Left colon (tissue), 2 donors: ENCODE measurements around the gene CPB1. TPM values are rescaled to one million over a fixed set of nuclear protein-coding genes. Genes with fewer than 3 reads are reported as not detected.
"Not testable (repeated sequence)": the region's sequence is repeated elsewhere in the genome, so short reads cannot be mapped to it uniquely, and the experiment has no call there.

Experiments
- ATAC-seq: fragments of 200-7000 bp; cut with Tn5 transposase; one replicate; pipeline ENCODE4 v1.9.1; 2020; ENCODE audit warnings: mild to moderate bottlenecking, moderate library complexity
- DNase-seq, 2 donors: peaks; one replicate each; pipeline ENCODE4 v3.0.0-alpha.2; 2020
- intact Hi-C, 2 donors: fragments of 100-400 bp; cut with DNase I in 1 of 2; cut with micrococcal nuclease in 1 of 2; formaldehyde crosslinking; loops; one replicate each; pipeline versions ENCODE4 v1.11.2 to v1.14.0; 2022; cut with DNase I, micrococcal nuclease
- long read RNA-seq: library from polyadenylated mRNA; unstranded; transcript quantifications from one replicate; pipeline ENCODE4 v2.0.0, GENCODE V29; 2021
- total RNA-seq, 2 donors: library from RNA; stranded (reverse); fragmentation: NEBNext Ultra II Directional; extraction: Animal tissue kit (Norgen Biotek cat#: 25700); gene quantifications; one replicate each; pipeline ENCODE4 v1.2.1, GENCODE V29; 2021
- donor health status: DM: no; HTN: no; CAD: no.
- donor health status: DM: yes; HTN: yes; CAD: no.

CPB1 gene
- total RNA-seq = 1 to 10 TPM; 1.1 to 3.1 TPM
- long read RNA-seq, partial matches to known transcripts = 0 of 3 reads
- long read RNA-seq, other reads (novel, unspliced or antisense) = 0 of 3 reads

DNA sequence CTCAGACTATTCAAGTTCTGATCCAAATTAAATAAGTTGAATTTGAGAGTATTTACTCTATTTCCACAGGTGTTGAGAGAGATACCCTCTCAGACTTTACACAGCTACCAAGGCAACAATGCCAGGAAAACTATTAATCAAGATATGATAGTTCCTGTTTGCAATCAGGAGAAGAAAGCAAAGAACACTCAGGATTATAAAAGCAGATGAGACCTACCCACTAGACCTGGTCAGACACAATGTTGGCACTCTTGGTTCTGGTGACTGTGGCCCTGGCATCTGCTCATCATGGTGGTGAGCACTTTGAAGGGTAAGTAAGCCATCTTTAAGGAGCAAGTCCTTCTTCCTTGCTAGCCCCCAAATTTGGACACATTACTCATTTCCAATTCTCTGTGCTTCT, at the start of gene CPB1:
Gene CPB1 (plus strand): TSS at position 227 of the 400 bp plus-strand sequence. CDS start 13 bp downstream, at position 240.
- ATAC-seq = no peak
- intact Hi-C loops = no loop called here
- no peak for DNase-seq

DNA sequence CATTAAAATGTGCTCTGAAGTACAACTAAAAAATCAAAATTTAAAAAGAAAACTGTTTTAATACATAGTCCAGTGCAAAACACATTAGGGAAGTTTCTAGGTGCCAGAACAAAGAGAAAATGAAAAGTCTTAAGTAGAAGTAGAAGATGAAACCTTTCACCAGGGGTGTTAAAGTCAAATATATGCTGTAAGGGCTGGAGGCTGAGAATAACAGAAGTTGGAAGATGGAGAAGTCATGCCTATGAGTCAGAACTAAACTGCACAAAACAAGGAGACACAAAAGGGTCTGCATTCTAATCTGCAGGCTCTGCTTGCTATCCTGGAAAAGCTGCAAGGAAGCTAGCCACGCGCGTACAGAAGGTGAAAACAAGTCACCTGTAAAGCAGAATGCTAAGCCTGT, 48.7 kb upstream of the CPB1 start:
- DNase-seq = no peak
- ATAC-seq = no peak

DNA sequence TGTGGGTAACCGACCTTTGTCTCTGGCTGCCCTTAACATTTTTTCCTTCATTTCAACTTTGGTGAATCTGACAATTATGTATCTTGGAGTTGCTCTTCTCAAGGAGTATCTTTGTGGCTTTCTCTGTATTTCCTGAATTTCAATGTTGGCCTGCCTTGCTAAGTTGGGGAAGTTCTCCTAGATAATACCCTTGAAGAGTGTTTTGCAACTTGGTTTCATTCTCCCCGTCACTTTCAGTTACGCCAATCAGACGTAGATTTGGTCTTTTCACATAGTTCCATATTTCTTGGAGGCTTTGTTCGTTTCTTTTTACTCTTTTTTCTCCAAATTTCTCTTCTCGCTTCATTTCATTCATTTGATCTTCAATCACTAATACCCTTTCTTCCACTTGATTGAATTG, 42.6 kb upstream of the CPB1 start:
- ATAC-seq, DNase-seq, intact Hi-C loops: not testable (repeated sequence)

More for the DNA sequence above, 48.7 kb upstream of the CPB1 start:
- intact Hi-C loops = no loop called here

DNA sequence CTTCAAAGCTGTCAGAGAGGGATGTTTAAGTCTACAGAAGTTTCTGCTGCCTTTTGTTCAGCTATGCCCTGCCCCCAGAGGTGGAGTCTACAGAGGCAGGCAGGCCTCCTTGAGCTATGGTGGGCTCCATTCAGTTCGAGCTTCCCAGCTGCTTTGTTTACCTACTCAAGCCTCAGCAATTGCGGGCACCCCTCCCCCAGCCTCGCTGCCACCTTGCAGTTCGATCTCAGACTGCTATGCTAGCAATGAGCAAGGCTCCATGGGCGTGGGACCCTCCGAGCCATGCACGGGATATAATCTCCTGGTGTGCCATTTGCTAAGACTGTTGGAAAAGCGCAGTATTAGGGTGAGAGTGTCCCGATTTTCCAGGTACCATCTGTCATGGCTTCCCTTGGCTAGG, 41.5 kb upstream of the CPB1 start:
- DNase-seq, ATAC-seq, intact Hi-C loops: not testable (repeated sequence)

DNA sequence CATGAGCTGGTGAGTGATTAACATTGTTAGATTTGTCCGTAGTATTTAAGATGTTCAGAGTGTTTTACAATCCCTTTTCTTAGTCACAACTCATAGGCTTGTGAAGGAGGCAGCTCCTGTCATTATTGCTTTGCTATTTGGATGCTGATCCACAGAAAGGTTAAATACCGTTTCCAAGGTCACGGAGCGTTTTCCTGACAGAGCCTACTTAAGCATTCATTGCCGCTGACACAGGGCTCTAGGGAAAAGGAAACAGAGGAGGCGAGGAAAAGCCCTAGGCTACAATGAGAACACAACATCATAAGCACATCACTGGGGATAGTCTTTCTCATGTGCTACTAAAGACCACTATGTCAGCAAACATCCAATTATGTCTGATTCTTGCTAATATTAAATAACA, 38.5 kb upstream of the CPB1 start:
- DNase-seq (no peak), ATAC-seq (no peak)
- intact Hi-C loops = no loop called here

DNA sequence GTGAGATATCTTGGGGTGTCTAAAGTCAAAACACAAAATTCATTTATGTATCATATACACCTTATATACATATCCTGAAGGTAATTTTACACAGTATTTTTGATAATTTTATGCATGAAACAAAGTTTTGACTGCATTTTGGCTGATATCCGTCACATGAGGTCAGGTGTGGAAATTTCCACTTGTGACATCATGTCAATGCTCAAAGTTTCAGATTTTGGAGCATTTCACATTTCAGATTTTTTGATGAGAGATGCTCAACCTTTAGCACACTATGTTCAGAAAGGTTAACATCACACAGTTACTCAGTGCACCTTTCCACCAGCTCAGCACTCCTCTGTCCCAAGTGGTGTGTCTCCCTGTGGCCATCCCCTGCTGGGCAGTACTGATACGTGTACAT, 37.7 kb upstream of the CPB1 start:
- intact Hi-C loops = no loop called here

DNA sequence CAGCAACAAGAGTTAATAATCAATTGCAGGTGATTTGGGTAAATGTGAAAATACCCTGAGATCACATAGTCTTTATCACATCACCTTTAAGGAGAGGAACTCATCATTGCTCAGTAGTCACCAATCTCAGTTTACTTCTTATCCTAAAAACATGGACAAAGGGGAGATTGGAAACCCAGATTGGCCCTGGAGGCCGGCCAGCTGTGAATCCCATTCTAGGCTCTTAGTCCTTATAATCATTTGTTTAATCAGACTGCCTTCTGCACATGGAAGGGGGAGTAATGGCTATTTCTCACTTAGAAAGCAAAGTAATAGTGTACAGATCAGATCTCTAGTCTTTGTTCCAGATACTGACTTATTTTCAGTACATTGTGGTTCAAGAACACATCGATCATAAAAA, 37.2 kb upstream of the CPB1 start:
- intact Hi-C loops = no loop called here
- ATAC-seq = no peak
- DNase-seq = no peak

More for the DNA sequence above, 37.7 kb upstream of the CPB1 start:
- DNase-seq (no peak), ATAC-seq (no peak)

DNA sequence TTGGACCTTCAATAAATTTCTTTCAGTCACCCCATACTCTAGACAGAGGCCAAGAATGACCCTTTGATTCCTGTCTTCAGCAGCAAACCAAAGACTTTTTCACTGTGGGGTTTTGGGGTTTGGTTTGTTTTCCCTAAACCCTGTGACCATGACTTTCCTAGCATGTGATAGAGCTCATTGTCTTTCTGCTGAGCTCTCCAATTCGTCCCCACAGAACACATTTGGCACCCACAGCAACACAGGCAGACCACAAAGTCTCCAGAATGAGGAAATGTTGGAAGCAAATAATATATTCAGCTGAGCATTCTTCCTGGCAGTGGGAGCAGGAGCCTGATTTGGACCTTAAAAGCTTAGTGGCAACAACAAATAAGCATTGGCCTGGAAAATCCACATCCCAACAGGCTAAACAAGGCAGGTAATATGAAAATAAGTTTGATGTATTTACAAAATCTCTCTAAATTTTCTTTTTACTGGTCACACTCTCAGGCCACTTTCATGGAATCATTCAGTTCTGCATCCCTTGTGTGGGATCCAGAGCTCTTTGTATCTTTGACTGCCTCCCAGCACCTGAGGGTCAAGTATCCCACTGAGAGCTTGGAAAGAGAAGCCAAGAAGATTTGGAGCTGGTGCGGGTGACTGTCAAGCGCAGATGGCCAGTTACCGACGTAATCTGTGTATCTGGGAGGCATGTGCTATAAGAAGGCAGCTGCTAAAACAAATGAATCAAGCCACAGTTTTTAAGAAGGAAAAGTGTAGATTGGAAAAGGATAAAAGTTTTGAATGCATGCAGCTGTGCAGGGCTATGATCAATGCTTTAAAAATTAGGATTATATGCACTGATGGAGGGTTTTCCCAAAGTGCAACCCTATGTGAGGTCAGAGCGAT, 36.5 kb upstream of the CPB1 start:
- intact Hi-C loops = no loop called here
- no peak for ATAC-seq
- DNase-seq = peak; percentile 5 to 29

DNA sequence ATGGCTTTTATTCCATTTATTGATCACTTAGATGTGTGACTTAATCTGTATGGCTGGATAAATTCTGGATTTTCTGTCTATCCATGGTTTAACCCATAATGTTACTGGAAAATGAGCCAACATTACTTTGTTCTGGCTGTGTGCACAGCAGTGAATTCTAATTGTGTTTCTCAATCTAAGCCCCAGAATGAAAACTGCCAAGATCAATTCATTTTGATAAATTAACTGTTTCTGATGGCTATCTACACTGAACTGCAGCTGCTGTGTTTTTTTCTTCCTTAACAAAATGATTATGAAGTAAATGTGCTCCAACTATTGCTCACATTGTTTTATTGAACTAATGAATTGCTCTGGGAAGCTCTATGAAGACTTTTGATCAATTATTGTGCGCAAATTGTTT, 35.7 kb upstream of the CPB1 start:
- DNase-seq = no peak
- intact Hi-C loops = no loop called here
- ATAC-seq = no peak

DNA sequence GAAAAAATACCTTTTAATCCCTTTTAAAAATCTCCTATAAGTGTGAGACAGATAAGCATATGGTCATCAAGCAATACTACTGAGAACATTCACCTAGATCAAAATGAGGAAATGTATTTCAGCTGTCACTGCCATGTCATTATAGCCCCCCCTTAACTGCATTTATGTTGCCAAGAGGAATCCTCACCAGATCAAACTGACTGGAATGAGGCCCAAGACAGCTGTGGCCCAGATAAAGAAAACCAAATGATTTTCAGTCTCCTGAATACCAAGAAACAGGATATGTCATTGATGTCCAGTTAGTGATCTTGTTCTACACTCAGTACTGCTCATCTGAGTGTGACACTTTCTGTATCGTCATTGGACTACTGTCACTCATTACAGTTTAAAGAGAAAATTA, 35.1 kb upstream of the CPB1 start:
- DNase-seq (no peak), ATAC-seq (no peak)
- intact Hi-C loops = no loop called here

DNA sequence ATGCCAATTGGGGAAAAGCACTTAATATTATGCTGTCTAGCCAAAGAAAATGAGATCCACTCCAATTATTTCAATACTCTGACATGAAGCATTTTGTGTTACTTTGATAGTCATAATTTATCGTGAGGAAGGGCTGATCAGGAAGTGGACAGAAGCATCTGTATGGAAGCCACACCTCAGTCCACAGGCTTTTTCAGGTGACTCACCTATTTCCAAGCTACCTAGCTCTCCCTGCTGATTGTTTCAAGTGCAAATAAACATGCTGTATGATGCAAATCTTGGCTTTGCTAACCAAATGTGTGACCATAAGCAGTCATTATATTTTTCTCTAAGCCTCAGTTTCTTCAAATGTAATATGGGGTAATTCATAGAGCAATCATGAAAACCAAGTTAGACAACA, 30.8 kb upstream of the CPB1 start:
- intact Hi-C loops = no loop called here
- DNase-seq (no peak), ATAC-seq (no peak)

DNA sequence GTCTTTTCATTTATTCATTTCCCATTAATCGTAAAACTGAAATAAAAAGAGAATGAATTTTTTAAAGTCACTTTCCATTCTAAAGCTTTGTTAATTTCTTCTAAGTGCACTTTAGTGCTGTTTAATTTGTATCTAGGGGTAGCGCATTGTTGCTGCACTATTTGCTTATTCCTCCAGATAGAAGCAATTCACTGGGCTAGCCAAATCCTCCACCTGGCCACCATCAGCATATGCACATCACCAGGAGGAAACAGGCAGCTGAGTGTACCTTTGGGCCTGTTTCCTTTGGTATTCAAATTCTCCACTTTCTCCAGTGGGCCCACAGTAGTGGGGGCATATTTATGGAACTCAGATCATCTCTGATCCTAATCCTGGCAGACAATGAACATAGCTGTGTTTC, 29.8 kb upstream of the CPB1 start:
- intact Hi-C loops = no loop called here
- DNase-seq (no peak), ATAC-seq (no peak)

DNA sequence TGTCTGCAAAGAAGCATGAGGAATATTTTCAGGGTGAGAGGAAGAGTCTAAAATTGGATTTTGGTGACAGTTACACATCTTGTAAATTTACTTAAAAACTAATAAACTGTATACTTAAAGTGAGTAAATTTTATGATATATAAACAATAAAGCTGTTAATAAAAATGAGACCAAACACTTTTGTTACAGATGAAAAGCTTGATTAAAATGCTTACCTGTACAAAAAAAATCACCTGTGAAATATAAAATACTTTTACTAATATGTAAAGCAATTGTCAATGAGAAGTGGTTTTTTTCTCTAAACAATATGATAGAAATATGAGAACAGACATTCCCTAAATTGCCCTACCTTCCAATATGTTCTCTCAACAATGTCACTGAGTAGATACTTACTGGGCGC, 27.2 kb upstream of the CPB1 start:
- ATAC-seq (no peak), DNase-seq (no peak)
- intact Hi-C loops = no loop called here

DNA sequence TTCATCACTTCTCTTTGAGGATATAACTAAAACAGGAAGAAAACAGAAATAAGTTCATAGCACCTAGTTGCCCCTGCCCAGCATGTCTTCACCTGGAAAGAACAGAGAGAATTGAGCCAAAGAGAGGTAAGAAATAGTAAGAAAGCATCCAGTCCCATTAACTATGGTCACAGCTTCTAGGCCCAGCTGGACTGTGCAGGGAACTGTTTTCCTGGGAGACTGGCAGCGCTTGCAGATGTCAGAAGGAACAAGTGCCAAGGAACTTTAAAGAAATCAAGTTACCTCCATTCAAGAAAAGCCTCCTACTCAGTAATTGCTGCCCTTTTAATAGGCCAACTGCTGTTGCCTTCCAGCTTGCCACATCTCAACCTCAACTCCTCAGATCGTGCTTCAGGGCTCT, 17.8 kb upstream of the CPB1 start:
- ATAC-seq (no peak), DNase-seq (no peak)
- intact Hi-C loops = no loop called here

DNA sequence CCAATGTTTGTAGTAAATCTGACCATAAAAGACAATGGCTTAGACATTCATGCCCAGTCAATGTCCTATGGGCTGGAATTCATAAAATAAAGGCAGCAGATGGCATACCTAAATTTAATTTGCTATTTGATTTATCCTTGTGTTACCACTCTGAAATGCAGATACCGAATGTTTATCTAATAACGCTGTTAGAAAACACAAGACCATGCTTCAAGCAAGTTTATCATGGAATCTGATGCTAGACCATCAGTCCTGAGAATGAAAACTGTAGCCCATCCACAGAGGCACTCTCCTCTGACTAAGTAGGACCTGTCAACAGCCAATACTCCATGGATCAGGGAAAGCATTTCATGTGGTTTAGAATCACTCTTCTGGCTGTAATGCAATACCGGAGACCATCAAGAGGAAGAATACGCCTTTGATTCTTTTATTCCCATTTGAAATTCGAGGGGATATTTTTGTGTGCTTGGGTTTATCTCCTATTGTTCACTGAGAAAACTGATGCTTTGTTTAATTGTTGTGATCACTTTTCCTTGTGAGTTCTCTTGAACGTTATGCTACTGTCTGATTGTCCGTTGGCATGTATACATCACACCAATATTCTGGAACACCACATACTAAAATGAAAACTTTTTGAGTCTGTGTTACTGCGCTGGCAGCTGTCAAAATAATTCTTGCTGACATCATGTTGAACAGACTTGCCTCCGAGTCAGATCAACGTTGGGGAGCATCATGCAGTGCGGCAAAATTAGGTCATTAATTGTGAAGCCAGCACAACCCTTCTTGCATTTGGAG, 12.1 kb upstream of the CPB1 start:
- ATAC-seq = no peak
- no peak for DNase-seq
- intact Hi-C loops = no loop called here

DNA sequence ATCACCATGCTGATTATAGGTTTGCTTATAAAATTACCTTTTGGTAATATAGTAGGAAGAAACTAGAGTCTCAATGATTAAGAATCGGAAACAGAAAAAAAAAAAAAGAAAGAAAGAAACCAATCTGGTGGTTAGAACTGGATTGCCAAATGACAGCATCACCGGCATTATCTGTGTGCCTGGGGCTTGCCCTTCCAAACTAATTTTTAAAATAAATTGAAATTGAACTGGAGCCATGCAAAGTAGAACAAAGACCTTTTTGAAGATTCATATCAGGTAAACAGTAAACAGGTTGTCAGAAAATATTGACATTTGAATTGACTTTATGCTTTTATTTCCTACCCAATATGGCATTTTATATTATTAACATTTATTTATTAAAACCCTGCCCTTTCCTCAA, 11.2 kb upstream of the CPB1 start:
- DNase-seq (no peak), ATAC-seq (no peak)
- intact Hi-C loops = no loop called here

DNA sequence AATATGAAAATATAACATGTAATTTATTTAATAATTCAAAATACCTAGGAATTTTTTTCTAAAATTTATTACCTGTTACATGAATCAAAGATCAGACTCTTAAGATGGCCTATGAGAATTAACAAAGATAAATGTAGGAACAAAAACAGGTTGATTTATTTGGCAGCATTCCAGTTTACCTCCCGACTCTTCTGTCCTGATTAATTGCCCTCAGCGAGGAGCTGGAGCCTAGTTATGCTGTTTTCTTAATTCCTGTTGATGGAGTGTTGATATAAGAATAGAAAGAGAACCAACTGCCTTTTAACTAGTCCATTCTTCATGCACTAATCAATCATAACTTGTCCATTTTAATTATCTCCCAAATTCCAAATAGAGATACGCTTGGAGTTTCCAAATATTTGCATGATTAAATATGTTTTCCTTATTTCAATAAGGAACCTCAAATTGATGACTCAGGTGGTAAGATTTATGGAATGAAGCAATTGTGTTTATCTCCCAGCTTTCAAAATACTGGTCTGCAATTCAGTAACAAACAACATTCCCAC, 10.6 kb upstream of the CPB1 start:
- ATAC-seq = no peak
- DNase-seq = no peak
- intact Hi-C loops = no loop called here

DNA sequence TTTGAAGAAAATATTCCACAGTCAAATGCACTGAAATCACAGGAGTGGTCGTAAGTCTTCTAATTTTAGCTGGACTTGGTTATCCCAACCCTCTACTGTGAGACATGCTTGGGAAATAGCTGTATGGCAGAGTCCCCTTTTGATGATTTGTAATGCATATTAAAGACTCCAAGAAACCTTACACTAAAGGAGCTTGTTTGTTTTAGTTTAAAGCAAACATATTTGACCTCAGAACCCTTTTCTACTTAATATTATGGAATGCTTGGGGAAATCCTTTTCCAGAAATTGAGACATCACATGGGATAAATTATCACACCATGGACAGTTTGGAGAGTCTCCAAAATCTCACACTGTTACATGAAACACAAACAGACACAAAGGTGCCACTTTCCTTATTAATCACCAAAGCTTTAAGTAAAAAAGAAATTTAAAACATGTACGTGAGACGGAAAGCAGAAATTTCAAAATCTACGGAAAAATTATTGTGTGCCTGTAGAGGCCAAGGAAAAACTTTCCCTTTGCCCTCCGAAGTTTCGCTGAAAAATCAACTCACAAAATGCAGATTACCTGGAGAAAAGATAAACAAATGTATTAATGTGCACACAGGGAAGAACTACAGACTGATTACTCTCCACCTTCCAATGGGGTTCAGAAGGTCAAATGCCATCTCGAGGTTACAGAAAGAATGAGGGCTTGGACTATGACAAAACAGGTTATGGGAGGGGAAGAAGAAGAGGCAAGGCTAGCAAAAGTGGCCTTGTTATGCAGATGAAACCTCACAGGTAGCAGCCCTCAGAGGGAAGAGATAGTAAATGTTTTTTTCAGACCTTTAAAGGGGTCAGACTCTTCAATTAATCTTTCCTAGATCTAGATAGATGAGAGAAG, 7.0 kb upstream of the CPB1 start:
- intact Hi-C loops = no loop called here
- ATAC-seq (no peak), DNase-seq (no peak)

DNA sequence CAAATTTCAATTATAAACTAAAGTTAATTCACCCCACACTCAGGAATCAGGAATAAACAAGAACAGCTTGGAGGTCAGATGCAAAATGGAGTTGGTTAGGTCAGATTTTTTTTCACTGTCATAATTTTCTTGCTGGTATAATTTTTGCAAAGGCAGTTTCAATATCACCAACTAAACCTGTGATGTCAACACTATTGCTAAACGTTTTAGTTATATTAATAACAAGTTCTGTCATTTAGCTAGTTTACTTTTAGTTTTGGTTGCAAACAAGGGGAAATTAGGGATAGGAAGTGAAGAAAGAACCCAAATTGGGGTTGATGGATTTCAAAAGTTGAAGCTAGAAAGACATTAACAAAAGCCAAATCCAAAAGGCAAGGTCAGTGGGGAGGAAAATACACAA, 4.6 kb upstream of the CPB1 start:
- intact Hi-C loops = no loop called here
- ATAC-seq (no peak), DNase-seq (no peak)
